ENCODE results near the gene UBE2Z.
"Not testable (repeated sequence)": the region's sequence is repeated elsewhere in the genome, so short reads cannot be mapped to it uniquely, and the experiment has no call there.

- TF ChIP-seq CTCF (conservative IDR thresholded peaks at IDR 0.05; ENCODE audit: low read length); EZH2phosphoT487 (IDR thresholded peaks at IDR 0.05; ENCODE audit: borderline replicate concordance, low read depth, low read length): not testable (repeated sequence)
Measured at GRCh38 chr17:48945261-48945651, 37.0 kb downstream of the UBE2Z start.
